Measurements from ENCODE around the gene VPS16. TPM values are rescaled to one million over a fixed set of nuclear protein-coding genes. Genes with fewer than 3 reads are reported as not detected.
"Not testable (repeated sequence)": the region's sequence is repeated elsewhere in the genome, so short reads cannot be mapped to it uniquely, and the experiment has no call there.

VPS16 gene
- polyA plus RNA-seq, 1 experiment = 33.5 TPM

DNA sequence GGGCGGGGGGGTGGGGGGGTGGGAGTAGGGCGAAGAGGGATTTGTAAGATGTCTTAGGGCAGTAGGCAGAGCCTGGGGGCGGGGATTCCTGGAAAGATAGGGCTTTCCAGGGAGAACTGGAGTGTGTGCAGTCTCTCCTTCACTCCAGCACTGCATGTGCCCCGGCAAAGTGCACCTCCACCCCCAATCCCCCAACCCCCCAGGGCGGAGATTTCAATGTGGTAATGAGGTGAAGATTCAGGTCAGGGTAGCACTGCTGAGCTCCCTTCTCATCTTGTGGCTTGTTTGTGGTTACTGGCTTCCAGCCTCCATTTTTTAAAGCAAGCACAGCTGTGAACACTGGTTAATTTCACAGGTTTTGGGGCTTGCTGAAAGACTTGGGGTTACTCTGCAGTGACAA lies 18.5 kb upstream of the VPS16 start:
- POLR2A ChIA-PET = interaction anchor here (1.2 kb wide), 1 partner anchor 10 kb away, joined by 7 read pairs; no protein-coding TSS in a partner anchor
- Histone ChIP-seq H3K4me3 (ENCODE audit: low read depth, low read length) (no peak overlapping the region), H3K27me3 (ENCODE audit: control insufficient read depth, insufficient read depth, low read length) (peaks cover 6% of the 10 kb centered on the region), H3K9me3 (ENCODE audit: control insufficient read depth, insufficient read depth, low read length) (no peaks in the 10 kb centered on the region; the same call in 1 of the 2 replicates), H3K27ac (ENCODE audit: low read depth, low read length) (no peak overlapping the region)
- DNase-seq (ENCODE audit: low read depth, low spot score) = no peak
- CTCF ChIA-PET = interaction anchor here (0.6 kb wide), 1 partner anchor 123 kb away, joined by 3 read pairs; no protein-coding TSS in a partner anchor
- TF ChIP-seq, protein P1, sequence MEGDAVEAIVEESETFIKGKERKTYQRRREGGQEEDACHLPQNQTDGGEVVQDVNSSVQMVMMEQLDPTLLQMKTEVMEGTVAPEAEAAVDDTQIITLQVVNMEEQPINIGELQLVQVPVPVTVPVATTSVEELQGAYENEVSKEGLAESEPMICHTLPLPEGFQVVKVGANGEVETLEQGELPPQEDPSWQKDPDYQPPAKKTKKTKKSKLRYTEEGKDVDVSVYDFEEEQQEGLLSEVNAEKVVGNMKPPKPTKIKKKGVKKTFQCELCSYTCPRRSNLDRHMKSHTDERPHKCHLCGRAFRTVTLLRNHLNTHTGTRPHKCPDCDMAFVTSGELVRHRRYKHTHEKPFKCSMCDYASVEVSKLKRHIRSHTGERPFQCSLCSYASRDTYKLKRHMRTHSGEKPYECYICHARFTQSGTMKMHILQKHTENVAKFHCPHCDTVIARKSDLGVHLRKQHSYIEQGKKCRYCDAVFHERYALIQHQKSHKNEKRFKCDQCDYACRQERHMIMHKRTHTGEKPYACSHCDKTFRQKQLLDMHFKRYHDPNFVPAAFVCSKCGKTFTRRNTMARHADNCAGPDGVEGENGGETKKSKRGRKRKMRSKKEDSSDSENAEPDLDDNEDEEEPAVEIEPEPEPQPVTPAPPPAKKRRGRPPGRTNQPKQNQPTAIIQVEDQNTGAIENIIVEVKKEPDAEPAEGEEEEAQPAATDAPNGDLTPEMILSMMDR (IDR thresholded peaks at IDR 0.05; ENCODE audit: low read depth, low read length) = no peak

DNA sequence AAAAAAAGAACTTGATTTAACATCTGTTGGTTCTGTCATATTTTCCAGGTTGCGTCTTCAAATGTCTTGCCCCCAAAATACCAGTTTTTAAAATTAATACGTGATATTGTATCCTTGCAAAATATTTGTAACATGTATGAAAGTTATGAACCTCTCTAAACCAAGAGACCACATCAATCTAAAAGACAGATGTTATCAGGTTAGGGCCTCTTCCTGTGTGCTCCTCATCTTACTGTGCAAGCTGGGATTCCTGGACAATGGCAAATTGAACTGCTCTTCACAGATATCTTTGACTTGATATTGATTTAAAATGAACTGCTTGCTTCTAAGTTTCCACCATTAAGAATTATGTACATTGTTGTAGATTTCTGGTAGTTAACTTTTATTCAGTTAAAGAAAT lies 14.8 kb upstream of the VPS16 start:
- Histone ChIP-seq H3K27ac (ENCODE audit: low read depth, low read length) (no peak overlapping the region), H3K9me3 (ENCODE audit: control insufficient read depth, insufficient read depth, low read length) (no peaks in the 10 kb centered on the region; the same call in 1 of the 2 replicates), H3K4me3 (ENCODE audit: low read depth, low read length) (no peak overlapping the region), H3K27me3 (ENCODE audit: control insufficient read depth, insufficient read depth, low read length) (peaks cover 6% of the 10 kb centered on the region)
- ChIA-PET CTCF (no interaction called here), POLR2A (no interaction called here)
- TF ChIP-seq, protein P1 (IDR thresholded peaks at IDR 0.05; ENCODE audit: low read depth, low read length) = no peak
- DNase-seq (ENCODE audit: low read depth, low spot score) = no peak

DNA sequence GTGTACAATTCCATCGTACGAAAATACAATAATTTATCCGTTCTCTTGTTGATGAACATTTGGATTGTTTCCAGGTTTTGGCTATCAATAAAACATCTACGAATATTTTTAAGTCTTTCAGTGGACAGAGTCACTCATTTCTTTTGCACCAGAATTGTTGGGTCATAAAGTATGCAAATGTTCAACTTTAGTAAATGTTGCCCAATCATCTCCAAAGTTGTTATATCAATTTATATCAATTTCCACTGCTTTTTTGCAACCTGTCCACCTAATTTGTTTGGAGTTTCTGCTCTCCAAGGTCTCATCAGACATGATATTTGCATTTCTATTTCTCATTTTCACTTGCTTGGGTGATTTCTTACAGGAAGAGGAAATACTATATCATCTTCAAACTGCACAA lies 13.9 kb upstream of the VPS16 start:
- DNase-seq (ENCODE audit: low read depth, low spot score) = no peak
- ChIA-PET CTCF (no interaction called here), POLR2A (interaction anchor here (0.7 kb wide), 2 partner anchors 9 to 10 kb away, joined by 3 to 6 read pairs; partner anchors contain the start of gene TMEM239)
- H3K27me3 ChIP-seq (ENCODE audit: control insufficient read depth, insufficient read depth, low read length) = no peaks in the 10 kb centered on the region
- TF ChIP-seq, protein P1 (IDR thresholded peaks at IDR 0.05; ENCODE audit: low read depth, low read length) = no peak
- H3K4me3 ChIP-seq (ENCODE audit: low read depth, low read length) = no peak overlapping the region
- H3K27ac ChIP-seq (ENCODE audit: low read depth, low read length) = no peak overlapping the region
- H3K9me3 ChIP-seq (ENCODE audit: control insufficient read depth, insufficient read depth, low read length) = no peaks in the 10 kb centered on the region

DNA sequence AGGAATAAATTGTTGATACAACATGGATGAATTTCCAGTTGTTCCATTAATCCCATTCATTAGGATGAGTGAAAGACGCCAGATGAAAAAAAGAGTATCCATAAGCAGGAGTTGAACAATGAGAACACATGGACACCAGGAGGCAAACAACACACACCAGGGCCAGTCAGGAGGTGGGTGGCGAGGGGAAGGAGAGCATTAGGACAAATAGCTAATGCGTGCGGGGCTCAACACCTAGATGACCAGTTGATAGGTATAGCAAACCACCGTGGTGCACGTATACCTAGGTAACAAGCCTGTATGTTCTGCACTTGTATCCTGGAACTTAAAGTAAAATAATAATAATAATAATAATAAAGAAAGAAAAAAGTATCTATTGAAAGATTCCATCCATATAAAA lies 11.2 kb upstream of the VPS16 start:
- no peaks in the 10 kb centered on the region for H3K9me3 ChIP-seq (ENCODE audit: control insufficient read depth, insufficient read depth, low read length)
- no peak overlapping the region for H3K27ac ChIP-seq (ENCODE audit: low read depth, low read length)
- no peak overlapping the region for H3K4me3 ChIP-seq (ENCODE audit: low read depth, low read length)
- no peaks in the 10 kb centered on the region for H3K27me3 ChIP-seq (ENCODE audit: control insufficient read depth, insufficient read depth, low read length)
- CTCF ChIA-PET = interaction anchor here (1.1 kb wide), 1 partner anchor 23 kb away, joined by 4 read pairs; no protein-coding TSS in a partner anchor
- POLR2A ChIA-PET = no interaction called here
- DNase-seq (ENCODE audit: low read depth, low spot score) = no peak
- TF ChIP-seq, protein P1 (IDR thresholded peaks at IDR 0.05; ENCODE audit: low read depth, low read length) = no peak

DNA sequence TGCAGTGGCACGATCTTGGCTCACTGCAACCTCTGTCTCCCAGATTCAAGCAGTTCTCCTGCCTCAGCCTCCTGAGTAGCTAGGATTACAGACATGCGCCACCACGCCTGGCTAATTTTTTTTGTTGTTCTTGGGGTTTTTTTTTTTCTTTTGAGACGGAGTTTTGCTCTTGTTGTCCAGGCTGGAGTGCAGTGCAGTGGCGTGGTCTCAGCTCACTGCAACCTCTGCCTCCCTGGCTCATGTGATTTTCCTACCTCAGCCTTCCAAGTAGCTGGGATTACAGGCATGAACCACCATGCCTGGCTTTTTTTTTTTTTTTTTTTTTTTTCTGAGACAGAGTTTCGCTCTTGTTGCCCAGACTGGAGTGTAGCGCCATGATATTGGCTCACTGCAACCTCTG lies 9.3 kb upstream of the VPS16 start:
- H3K9me3 ChIP-seq (ENCODE audit: control insufficient read depth, insufficient read depth, low read length); DNase-seq (ENCODE audit: low read depth, low spot score); CTCF ChIA-PET; H3K27me3 ChIP-seq (ENCODE audit: control insufficient read depth, insufficient read depth, low read length); H3K4me3 ChIP-seq (ENCODE audit: low read depth, low read length); H3K27ac ChIP-seq (ENCODE audit: low read depth, low read length): not testable (repeated sequence)
- POLR2A ChIA-PET = interaction anchor here (0.7 kb wide), 3 partner anchors 10 to 158 kb away, joined by 3 to 9 read pairs (median 7); no protein-coding TSS in a partner anchor

Data from AG04450 (cell line).